Measurements from ENCODE around the gene KIF18B.

The KIF18B gene

GRCh38 chr17:44978807-44979206, 31.2 kb upstream of the KIF18B start:
- no peak for TF ChIP-seq CEBPB (IDR thresholded peaks at IDR 0.05)
- no peak for TF ChIP-seq YY1 (IDR thresholded peaks at IDR 0.05; ENCODE audit: low read depth)
- TF ChIP-seq MAX (IDR thresholded peaks at IDR 0.05), result no peak
- no peak for TF ChIP-seq TCF12 (IDR thresholded peaks at IDR 0.05; ENCODE audit: low read depth)
- TF ChIP-seq FOXM1 (IDR thresholded peaks at IDR 0.05; ENCODE audit: borderline replicate concordance, low read depth), result no peak
- TF ChIP-seq TAF1 (IDR thresholded peaks at IDR 0.05; ENCODE audit: low read depth), result no peak
- no peak for TF ChIP-seq REST (IDR thresholded peaks at IDR 0.05; ENCODE audit: low read depth)
- TF ChIP-seq RAD21 (IDR thresholded peaks at IDR 0.05; ENCODE audit: low read depth), result no peak
- TF ChIP-seq, protein P1, sequence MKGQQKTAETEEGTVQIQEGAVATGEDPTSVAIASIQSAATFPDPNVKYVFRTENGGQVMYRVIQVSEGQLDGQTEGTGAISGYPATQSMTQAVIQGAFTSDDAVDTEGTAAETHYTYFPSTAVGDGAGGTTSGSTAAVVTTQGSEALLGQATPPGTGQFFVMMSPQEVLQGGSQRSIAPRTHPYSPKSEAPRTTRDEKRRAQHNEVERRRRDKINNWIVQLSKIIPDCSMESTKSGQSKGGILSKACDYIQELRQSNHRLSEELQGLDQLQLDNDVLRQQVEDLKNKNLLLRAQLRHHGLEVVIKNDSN (IDR thresholded peaks at IDR 0.05), result no peak
- no peak for TF ChIP-seq EGR1 (IDR thresholded peaks at IDR 0.05)
- no peak for TF ChIP-seq ZBTB7A (IDR thresholded peaks at IDR 0.05; ENCODE audit: low read depth)
- TF ChIP-seq EP300 (IDR thresholded peaks at IDR 0.05; ENCODE audit: borderline replicate concordance), result no peak
- no peak for TF ChIP-seq CREB1 (IDR thresholded peaks at IDR 0.05; ENCODE audit: low read depth)
- no peak for TF ChIP-seq NFIC (IDR thresholded peaks at IDR 0.05)
- TF ChIP-seq TEAD4 (IDR thresholded peaks at IDR 0.05), result no peak

GRCh38 chr17:44977814-44978550, 30.4 kb upstream of the KIF18B start:
- TF ChIP-seq EP300 (IDR thresholded peaks at IDR 0.05; ENCODE audit: borderline replicate concordance), result no peak
- TF ChIP-seq, protein P1 (IDR thresholded peaks at IDR 0.05), result no peak
- TF ChIP-seq CREB1 (IDR thresholded peaks at IDR 0.05; ENCODE audit: low read depth), result no peak
- no peak for TF ChIP-seq MAX (IDR thresholded peaks at IDR 0.05)
- no peak for TF ChIP-seq YY1 (IDR thresholded peaks at IDR 0.05; ENCODE audit: low read depth)
- no peak for TF ChIP-seq NFIC (IDR thresholded peaks at IDR 0.05)
- TF ChIP-seq ZBTB7A (IDR thresholded peaks at IDR 0.05; ENCODE audit: low read depth), result no peak
- no peak for TF ChIP-seq CEBPB (IDR thresholded peaks at IDR 0.05)
- no peak for TF ChIP-seq TCF12 (IDR thresholded peaks at IDR 0.05; ENCODE audit: low read depth)
- TF ChIP-seq EGR1 (IDR thresholded peaks at IDR 0.05), result no peak
- no peak for TF ChIP-seq TEAD4 (IDR thresholded peaks at IDR 0.05)
- no peak for TF ChIP-seq RAD21 (IDR thresholded peaks at IDR 0.05; ENCODE audit: low read depth)
- TF ChIP-seq FOXM1 (IDR thresholded peaks at IDR 0.05; ENCODE audit: borderline replicate concordance, low read depth), result no peak
- TF ChIP-seq TAF1 (IDR thresholded peaks at IDR 0.05; ENCODE audit: low read depth), result no peak
- no peak for TF ChIP-seq REST (IDR thresholded peaks at IDR 0.05; ENCODE audit: low read depth)

DNA sequence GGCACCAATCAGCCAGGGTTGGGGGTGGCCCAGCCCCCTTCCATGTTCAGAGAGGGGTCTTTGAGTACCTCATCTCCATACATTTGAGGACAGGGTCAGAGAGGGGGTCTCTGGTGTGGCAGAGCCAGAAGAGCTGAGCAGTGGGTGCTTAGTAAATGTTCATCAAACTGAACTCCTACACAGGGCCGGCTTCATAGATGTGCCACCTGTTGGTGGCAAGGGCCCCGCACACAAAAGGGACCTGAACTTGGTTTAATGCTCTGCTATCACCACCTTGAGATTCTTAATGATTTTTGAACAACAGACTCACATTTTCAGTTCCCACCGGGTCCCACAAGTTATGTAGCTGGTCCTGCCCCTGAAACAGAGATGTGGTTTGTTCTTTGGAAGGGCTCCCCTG, 29.5 kb upstream of the KIF18B start:
- TF ChIP-seq ZBTB7A (IDR thresholded peaks at IDR 0.05; ENCODE audit: low read depth) (no peak), RAD21 (IDR thresholded peaks at IDR 0.05; ENCODE audit: low read depth) (no peak), MAX (IDR thresholded peaks at IDR 0.05) (no peak), TAF1 (IDR thresholded peaks at IDR 0.05; ENCODE audit: low read depth) (no peak), CREB1 (IDR thresholded peaks at IDR 0.05; ENCODE audit: low read depth) (no peak), NFIC (IDR thresholded peaks at IDR 0.05) (no peak), EP300 (IDR thresholded peaks at IDR 0.05; ENCODE audit: borderline replicate concordance) (no peak), TCF12 (IDR thresholded peaks at IDR 0.05; ENCODE audit: low read depth) (no peak), YY1 (IDR thresholded peaks at IDR 0.05; ENCODE audit: low read depth) (no peak), REST (IDR thresholded peaks at IDR 0.05; ENCODE audit: low read depth) (no peak)

DNA sequence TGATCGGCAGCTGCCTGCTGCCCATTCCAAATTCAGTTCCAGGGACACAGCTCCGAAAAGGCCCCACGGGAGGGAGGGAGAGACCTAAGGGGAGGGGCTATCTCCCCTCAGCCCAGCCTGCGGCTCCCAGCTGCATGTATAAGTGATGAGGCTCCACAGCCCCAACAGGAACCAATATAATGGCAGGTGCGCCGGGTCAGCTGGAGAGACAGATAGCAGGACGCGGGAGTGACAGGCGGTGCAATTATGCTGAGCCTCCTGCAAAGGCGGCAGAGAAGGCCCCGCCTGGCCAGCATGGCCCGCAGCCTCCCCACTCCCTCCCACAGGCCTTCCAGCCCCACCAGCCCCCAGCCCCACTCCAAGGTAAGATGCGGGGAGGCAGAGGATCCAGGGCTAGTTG, 28.6 kb upstream of the KIF18B start:
- no peak for TF ChIP-seq TAF1 (IDR thresholded peaks at IDR 0.05; ENCODE audit: low read depth)
- TF ChIP-seq TCF12 (IDR thresholded peaks at IDR 0.05; ENCODE audit: low read depth), result no peak
- TF ChIP-seq REST (IDR thresholded peaks at IDR 0.05; ENCODE audit: low read depth), result no peak
- no peak for TF ChIP-seq YY1 (IDR thresholded peaks at IDR 0.05; ENCODE audit: low read depth)
- no peak for TF ChIP-seq TEAD4 (IDR thresholded peaks at IDR 0.05)
- TF ChIP-seq EGR1 (IDR thresholded peaks at IDR 0.05), result no peak
- no peak for TF ChIP-seq MAX (IDR thresholded peaks at IDR 0.05)
- no peak for TF ChIP-seq CEBPB (IDR thresholded peaks at IDR 0.05)
- TF ChIP-seq FOXM1 (IDR thresholded peaks at IDR 0.05; ENCODE audit: borderline replicate concordance, low read depth), result no peak
- no peak for TF ChIP-seq NFIC (IDR thresholded peaks at IDR 0.05)

All from Ishikawa (cell line).